Omental fat pad (tissue), 4 donors: Measurements from ENCODE around the gene RXFP4. TPM values are rescaled to one million over a fixed set of nuclear protein-coding genes. Genes with fewer than 3 reads are reported as not detected.
A peak's percentile ranks its signal among the peaks of the same experiment; 100 is the strongest.

Source experiments
- ATAC-seq: fragments of 150-250 bp; one replicate; pipeline ENCODE4 v1.9.1; 2016; ENCODE audit warnings: mild to moderate bottlenecking, moderate library complexity; ENCODE audit not compliant: low FRiP score
- DNase-seq: peaks from one replicate; pipeline ENCODE4 v3.0.0-alpha.2; 2019; ENCODE audit warnings: low spot score
- total RNA-seq, 4 donors: library from RNA; depleted of rRNA; stranded (reverse); fragments of >200 nt; gene quantifications; one replicate each; pipeline ENCODE4 v1.1.0, GENCODE V29; 2016
- TF ChIP-seq, protein P1 (sequence below), 3 donors: fragments of 450-650 bp; IDR thresholded peaks; one replicate each; pipeline ENCODE4 v1.5.1; 2016 to 2017; ENCODE audit warnings: antibody characterized with exemption in 3 of 3, mild to moderate bottlenecking in 3 of 3, moderate library complexity in 2 of 3

The RXFP4 gene
- total RNA-seq, 4 donors from 2014 or later, result not detected

DNA sequence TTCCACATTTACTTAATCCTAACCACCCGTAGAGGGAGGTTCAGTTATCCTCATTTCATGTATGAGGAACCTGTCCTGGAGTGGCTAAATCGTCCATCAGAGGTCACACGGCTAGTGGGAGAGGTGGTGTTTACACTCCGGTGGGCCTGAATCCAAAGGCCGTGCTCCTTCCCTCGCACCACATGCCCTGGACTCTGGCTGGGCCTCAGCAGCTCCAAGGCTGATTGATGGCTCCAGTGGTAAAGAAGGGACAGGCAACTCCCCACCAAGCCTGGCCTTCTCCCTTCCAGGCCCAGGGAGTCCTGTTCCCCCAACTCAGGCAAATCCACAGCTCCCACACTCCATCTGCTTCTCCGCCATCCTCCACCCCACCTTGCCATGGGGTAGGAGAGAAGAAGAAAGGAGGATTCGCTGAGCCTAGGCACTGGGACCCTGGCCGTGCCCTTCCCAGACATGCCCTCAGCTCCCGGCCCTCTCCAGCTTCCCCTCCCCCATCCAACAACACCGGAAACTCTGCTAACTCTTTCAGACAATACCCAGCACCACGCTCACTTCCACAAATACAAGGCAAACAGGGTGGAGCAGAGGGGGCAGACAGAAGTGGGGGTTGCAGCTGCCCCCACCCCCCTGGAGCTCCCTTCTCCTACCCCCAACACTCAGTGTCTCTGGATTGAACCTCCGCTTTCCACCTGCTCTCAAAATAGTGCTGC lies 26.1 kb downstream of the RXFP4 start:
- TF ChIP-seq, protein P1, sequence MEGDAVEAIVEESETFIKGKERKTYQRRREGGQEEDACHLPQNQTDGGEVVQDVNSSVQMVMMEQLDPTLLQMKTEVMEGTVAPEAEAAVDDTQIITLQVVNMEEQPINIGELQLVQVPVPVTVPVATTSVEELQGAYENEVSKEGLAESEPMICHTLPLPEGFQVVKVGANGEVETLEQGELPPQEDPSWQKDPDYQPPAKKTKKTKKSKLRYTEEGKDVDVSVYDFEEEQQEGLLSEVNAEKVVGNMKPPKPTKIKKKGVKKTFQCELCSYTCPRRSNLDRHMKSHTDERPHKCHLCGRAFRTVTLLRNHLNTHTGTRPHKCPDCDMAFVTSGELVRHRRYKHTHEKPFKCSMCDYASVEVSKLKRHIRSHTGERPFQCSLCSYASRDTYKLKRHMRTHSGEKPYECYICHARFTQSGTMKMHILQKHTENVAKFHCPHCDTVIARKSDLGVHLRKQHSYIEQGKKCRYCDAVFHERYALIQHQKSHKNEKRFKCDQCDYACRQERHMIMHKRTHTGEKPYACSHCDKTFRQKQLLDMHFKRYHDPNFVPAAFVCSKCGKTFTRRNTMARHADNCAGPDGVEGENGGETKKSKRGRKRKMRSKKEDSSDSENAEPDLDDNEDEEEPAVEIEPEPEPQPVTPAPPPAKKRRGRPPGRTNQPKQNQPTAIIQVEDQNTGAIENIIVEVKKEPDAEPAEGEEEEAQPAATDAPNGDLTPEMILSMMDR (IDR thresholded peaks at IDR 0.05), result no peak
- DNase-seq (no peak), ATAC-seq (no peak)

DNA sequence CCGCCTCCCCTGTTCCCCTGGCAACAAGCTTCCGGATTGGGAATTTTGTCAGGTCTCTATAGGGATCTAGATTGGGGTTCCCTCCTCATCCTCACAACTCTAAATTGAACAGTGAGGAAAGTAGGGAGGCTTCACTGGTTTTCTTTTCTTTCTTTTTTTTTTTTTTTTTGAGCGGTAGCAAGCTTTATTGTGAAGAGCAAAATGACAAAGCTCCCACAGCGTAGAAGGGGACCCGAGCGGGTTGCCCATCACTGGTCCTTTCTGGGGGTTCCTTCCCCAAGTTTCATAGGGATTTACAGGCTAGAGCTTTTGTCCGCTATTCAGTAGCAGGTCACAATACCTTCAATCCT lies 26.6 kb downstream of the RXFP4 start:
- DNase-seq (no peak), ATAC-seq (no peak)
- TF ChIP-seq, protein P1 (IDR thresholded peaks at IDR 0.05), result no peak

DNA sequence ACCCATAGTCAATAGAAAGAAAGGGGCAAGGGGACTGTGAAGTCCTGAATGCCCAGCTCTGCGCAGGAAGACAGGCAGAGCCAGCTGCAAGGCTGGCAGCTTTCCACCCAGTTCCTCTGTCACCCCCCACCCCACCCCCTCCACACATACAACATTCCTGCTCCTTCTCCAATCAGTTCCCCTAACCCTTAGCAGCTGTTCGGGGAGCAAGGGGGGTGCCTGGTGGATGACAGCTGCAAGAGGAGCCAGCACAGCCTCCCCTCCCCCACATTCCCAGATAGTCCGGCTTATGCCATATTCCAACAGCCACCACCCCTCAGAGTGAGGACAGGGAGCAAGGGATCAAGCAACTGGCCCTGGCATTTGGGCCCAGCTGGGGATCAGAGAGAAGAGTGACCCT lies 27.2 kb downstream of the RXFP4 start:
- TF ChIP-seq, protein P1 (IDR thresholded peaks at IDR 0.05), result no peak
- ATAC-seq (no peak), DNase-seq (no peak)

DNA sequence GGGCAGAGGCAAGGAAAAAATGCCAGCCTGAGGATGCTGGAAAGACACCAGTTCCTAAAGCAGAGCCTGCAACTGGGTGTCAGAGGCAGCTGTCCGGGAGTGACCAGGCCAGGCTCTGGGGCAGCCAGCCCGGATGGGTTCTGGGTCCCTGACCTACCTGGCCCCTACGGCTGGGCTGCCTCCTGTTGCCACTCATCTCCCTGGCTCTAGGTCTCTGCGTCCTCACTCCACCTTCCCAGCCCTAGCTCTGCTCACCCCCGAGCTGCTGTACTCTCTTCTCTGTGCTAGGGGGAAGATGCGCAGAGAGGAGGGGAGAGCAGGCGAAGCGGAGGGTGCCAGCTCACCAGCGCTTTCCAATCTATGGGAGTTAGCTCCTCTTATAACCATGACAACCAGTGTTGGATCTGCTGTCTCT lies 27.9 kb downstream of the RXFP4 start:
- DNase-seq (no peak), ATAC-seq (no peak)

DNA sequence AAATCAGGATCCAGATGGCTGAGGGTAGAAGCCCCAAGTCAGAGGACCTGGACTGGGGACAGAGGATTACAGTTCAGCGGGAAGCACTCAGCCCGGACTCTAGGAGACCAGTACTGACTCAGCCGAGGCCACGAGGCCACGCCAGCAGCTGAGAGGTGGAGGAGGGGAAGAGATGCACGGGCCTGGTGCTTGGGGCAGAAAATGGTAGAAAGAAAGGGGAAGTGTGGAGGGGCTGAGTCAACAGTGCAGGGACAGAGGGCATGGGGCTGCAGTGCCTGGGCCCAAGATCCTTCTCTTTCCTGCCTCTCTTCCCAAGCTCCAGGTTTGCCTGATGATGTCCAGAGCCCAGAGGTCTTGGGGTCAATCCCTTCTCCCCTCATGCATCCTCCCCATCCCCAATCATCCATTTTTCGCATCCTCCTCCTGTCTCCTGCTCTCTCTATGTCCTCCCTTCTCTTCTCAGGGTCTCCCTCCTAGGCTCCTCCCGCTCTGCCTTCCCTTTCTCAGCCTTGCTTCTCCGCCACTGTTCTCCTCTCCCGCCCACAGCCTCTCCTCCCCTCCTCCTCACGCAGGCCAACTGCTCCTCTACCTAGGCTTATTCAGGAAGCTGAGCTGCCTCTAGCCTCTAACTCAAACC lies 29.2 kb downstream of the RXFP4 start:
- no peak for DNase-seq
- TF ChIP-seq, protein P1 (IDR thresholded peaks at IDR 0.05), result no peak
- peak; percentile 79 for ATAC-seq

More for the DNA sequence above, 27.9 kb downstream of the RXFP4 start:
- TF ChIP-seq, protein P1 (IDR thresholded peaks at IDR 0.05), result no peak

DNA sequence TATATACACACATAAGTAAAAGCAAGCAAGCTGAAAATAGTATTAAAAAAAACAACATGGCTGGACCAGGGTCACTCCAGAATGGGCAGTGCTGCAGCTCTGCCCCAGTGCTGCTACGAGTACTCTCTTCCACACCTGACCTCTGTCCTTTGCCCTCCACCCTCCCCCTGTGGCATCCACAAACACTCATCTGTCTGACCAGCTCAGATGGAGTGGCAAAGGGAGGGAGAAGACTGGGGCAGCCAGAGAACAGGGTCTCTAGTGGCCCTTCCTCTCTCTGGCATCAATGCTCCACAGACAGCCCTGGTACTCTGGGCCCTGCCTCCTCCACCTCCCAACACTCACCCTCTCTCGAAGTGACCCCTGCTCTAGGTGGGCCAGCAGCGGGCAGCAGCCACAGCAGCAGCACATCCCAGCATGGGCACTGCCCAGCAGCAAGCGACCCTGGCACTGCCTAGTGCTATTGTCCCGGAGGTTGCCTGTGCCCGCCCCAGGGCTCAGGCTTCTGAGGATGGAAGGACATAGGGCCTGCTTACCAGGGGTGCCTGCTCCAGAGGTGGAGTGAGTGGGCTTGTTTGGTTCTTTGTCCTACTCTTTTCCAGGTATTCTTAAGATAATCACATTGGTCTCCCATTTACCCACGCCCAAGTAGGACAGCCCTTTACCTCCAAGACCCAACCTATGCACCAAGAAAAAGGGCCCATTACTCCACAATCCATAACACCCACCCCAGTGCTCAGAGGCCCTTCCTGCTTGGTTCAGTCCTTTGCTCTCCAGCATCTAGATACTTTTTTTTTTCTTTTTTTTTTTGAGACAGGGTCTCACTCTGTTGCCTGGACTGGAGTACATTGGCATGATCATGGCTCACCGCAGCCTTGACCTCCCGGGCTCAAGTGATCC lies 30.7 kb downstream of the RXFP4 start:
- TF ChIP-seq, protein P1 (IDR thresholded peaks at IDR 0.05), result no peak
- DNase-seq (no peak), ATAC-seq (no peak)
